ENCODE data around the gene RNF5. TPM values are rescaled to one million over a fixed set of nuclear protein-coding genes. Genes with fewer than 3 reads are reported as not detected.

The RNF5 gene
- total RNA-seq (2014; rRNA removed; shearing (Covaris generic)) (48.1 and 48.2 TPM in 2 replicates), polyA plus RNA-seq (2016; fragmentation: Nextera tagmentation; extraction: Ambion mirVana) (58.8 and 63.2 TPM in 2 replicates)

DNA sequence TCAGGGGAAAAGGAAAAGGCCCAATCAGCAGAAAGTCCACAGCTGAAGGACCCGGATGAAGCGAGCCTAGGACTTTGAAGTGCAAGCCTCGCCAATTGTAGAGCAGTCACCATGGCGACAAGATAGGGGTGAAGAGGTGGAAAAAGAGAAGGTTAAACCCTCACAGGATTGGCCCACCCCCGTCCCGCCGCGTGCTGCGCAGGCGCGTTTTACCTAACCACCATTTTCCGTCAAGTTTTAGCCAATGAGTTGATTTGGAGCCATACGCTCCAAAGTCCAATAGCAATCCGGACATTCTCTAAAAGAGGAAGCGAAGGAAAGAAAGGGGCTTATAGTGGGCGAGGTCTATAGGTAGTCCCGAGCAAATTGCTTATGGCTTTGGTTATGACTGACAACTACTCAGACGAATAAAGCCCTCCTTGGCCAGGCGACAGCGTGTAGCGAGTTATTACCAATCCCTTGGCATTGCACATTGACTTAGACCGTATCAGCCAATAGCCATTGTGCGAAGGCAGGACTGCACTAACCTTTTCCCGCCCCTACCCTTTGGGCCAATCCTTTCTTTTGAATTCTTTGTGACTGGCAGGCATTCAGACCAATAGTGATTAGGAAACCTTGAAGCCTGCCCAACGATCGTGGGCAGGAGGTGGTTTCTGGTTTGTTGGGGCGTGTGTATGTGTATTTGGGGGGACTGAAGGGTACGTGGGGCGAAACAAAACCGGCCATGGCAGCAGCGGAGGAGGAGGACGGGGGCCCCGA is at the start of gene RNF5:
RNF5 (plus strand) TSS at position 618 of the 759 bp plus-strand sequence; CDS start at position 725, 107 bp downstream.
- H4K20me1 ChIP-seq (ENCODE audit: insufficient read depth): no peaks in the 10 kb centered on the region
- peak within 1 kb of the TSS; percentile 96 for H3K9ac ChIP-seq
- peak; percentile 100 for DNase-seq
- peak within 1 kb of the TSS; percentile 83 for H2AFZ ChIP-seq
- WGBS, 2 experiments (ENCODE audit: low coverage in 1 of 2, low lambda C conversion rate in 2 of 2, missing lambda C conversion rate in 2 of 2): 1% methylated on average over 31 to 33 of the region's 33 CpGs
- no peaks in the 10 kb centered on the region for H3K27me3 ChIP-seq (replicated peaks; ENCODE audit: insufficient read depth)
- H3K9me3 ChIP-seq (ENCODE audit: low read depth): no peaks in the 10 kb centered on the region
- no peaks in the 10 kb centered on the region for H3K36me3 ChIP-seq (ENCODE audit: low read depth)
- H3K4me3 ChIP-seq: peak within 1 kb of the TSS; percentile 92
- peak within 1 kb of the TSS; percentile 92 for H3K27ac ChIP-seq
- peak within 1 kb of the TSS; percentile 87 for H3K4me2 ChIP-seq (ENCODE audit: unreplicated experiment)
- peaks cover 13% of the 10 kb centered on the region for H3F3A ChIP-seq (ENCODE audit: insufficient read depth)
- in situ Hi-C loops (cut with MboI): no loop called here
- peaks cover 43% of the 10 kb centered on the region for H3K79me2 ChIP-seq (ENCODE audit: insufficient read depth)
- H3K4me1 ChIP-seq (ENCODE audit: insufficient read depth): peaks cover 18% of the 10 kb centered on the region
- no peaks in the 10 kb centered on the region for H3K9me2 ChIP-seq (ENCODE audit: insufficient read depth)
- TF ChIP-seq EZH2phosphoT487 (IDR thresholded peaks at IDR 0.05; ENCODE audit: insufficient read depth, low read depth): no peak
- no peak for TF ChIP-seq EZH2 (IDR thresholded peaks at IDR 0.05; ENCODE audit: insufficient read depth, poor library complexity, severe bottlenecking)

DNA sequence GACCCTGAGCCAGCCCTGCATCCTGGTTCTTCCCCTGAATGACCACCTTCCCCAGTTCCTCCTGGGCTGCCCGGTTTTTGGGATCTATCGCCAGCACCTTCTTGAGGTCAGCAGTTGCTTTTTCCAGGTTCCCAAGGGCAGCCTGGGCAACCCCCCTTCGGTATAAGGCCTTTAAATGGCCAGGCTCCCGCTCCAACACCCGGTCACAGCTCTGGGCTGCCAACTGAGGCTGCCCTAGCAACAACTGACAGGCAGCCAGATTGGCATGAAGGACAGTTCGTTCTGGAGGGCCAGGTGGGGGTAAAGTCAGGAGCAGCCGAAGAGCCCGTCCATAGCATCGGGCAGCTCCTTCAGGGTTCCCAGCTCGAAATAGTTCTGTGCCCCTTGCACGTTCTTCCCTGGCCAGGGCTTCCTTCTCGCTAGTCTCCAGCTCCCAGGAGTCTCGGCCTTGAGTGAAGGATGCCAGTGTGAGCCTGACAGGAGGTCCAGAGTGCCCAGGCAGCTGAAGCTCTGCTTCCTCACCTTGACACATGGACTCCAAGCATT is 49.4 kb upstream of the RNF5 start:
- Histone ChIP-seq H4K20me1 (ENCODE audit: insufficient read depth) (no peaks in the 10 kb centered on the region), H3K9me2 (ENCODE audit: insufficient read depth) (no peaks in the 10 kb centered on the region), H3K36me3 (ENCODE audit: low read depth) (peaks cover 7% of the 10 kb centered on the region; the same call in 1 of the 2 replicates), H3K9ac (peak overlapping the region; percentile 83; the same call in 1 of the 2 replicates), H3K27ac (peak overlapping the region; percentile 66; the same call in 1 of the 2 replicates), H2AFZ (peak overlapping the region; percentile 60), H3K79me2 (ENCODE audit: insufficient read depth) (peaks cover 51% of the 10 kb centered on the region), H3K27me3 (replicated peaks; ENCODE audit: insufficient read depth) (no peaks in the 10 kb centered on the region), H3K4me1 (ENCODE audit: insufficient read depth) (peaks cover 28% of the 10 kb centered on the region), H3K9me3 (ENCODE audit: low read depth) (no peaks in the 10 kb centered on the region), H3K4me2 (ENCODE audit: unreplicated experiment) (peak overlapping the region; percentile 90), H3F3A (ENCODE audit: insufficient read depth) (no peaks in the 10 kb centered on the region; the same call in 1 of the 2 replicates), H3K4me3 (peak overlapping the region; percentile 98)
- WGBS, 2 experiments (ENCODE audit: low coverage in 1 of 2, low lambda C conversion rate in 2 of 2, missing lambda C conversion rate in 2 of 2): 80 to 87% methylated on average over 13 of the region's 13 CpGs
- in situ Hi-C loops (cut with MboI): no loop called here
- TF ChIP-seq EZH2 (IDR thresholded peaks at IDR 0.05; ENCODE audit: insufficient read depth, poor library complexity, severe bottlenecking) (no peak), EZH2phosphoT487 (IDR thresholded peaks at IDR 0.05; ENCODE audit: insufficient read depth, low read depth) (no peak)
- no peak for DNase-seq

DNA sequence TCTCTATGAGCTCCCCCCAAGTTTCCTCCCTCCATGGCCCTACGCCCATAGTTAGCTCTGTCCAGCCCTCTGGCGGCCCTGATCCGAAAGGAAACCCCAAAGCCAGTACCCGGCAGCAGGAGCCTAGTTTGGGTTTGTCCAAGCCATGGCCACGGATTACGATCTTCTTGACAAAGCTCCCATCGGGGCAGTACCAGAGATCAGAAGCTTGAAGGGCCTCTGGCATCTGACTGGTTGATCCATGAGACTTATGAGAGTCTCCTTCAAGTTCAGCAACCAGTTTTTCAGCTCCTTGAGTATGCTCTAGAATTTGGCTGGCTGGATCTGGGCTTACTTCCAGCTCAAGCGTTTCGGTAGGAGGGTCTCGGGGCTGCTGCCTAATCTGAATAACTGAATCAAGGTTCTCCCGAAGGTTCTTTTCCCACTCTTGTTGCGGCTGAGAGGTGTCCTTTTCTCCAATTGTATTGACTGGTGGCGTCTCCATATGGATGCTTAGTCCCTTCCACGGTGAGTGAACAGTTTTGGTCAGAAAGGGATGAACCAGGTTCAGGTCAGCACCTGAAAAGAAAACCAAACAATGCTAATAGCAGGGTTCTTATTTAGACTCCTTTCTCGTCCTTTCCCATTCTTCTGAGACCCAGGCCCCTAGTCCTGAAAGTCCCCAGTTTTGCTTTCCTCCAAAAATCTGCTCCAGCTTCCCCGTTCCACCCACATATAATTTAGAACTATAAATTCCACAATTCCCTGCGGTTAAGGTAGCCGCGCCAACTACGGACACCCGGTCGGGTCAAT is 48.7 kb upstream of the RNF5 start:
- H3K9me2 ChIP-seq (ENCODE audit: insufficient read depth): no peaks in the 10 kb centered on the region
- H3K9ac ChIP-seq: peak overlapping the region; percentile 83
- peaks cover 7% of the 10 kb centered on the region; the same call in 1 of the 2 replicates for H3K36me3 ChIP-seq (ENCODE audit: low read depth)
- peaks cover 32% of the 10 kb centered on the region for H3K4me1 ChIP-seq (ENCODE audit: insufficient read depth)
- 20 to 22% methylated on average over 22 of the region's 22 CpGs for WGBS, 2 experiments (ENCODE audit: low coverage in 1 of 2, low lambda C conversion rate in 2 of 2, missing lambda C conversion rate in 2 of 2)
- TF ChIP-seq EZH2phosphoT487 (IDR thresholded peaks at IDR 0.05; ENCODE audit: insufficient read depth, low read depth): no peak
- no peak for TF ChIP-seq EZH2 (IDR thresholded peaks at IDR 0.05; ENCODE audit: insufficient read depth, poor library complexity, severe bottlenecking)
- in situ Hi-C loops (cut with MboI): no loop called here
- H4K20me1 ChIP-seq (ENCODE audit: insufficient read depth): no peaks in the 10 kb centered on the region
- no peaks in the 10 kb centered on the region for H3K27me3 ChIP-seq (replicated peaks; ENCODE audit: insufficient read depth)
- H3K79me2 ChIP-seq (ENCODE audit: insufficient read depth): peaks cover 49% of the 10 kb centered on the region
- no peaks in the 10 kb centered on the region; the same call in 1 of the 2 replicates for H3F3A ChIP-seq (ENCODE audit: insufficient read depth)
- H3K27ac ChIP-seq: peak overlapping the region; percentile 66
- H2AFZ ChIP-seq: peak overlapping the region; percentile 96
- peak overlapping the region; percentile 90 for H3K4me2 ChIP-seq (ENCODE audit: unreplicated experiment)
- peak; percentile 49 for DNase-seq
- H3K9me3 ChIP-seq (ENCODE audit: low read depth): no peaks in the 10 kb centered on the region
- peak overlapping the region; percentile 98 for H3K4me3 ChIP-seq

- in situ Hi-C loops (cut with MboI): no loop called here
These were observed 46.7 kb upstream of the RNF5 start for GRCh38 chr6:32131439-32131948.

More at GRCh38 chr6:32131439-32131948, 46.7 kb upstream of the RNF5 start:
- H3K4me3 ChIP-seq: no peak overlapping the region
- WGBS, 2 experiments (ENCODE audit: low coverage in 1 of 2, low lambda C conversion rate in 2 of 2, missing lambda C conversion rate in 2 of 2): 92 to 94% methylated on average over 14 of the region's 14 CpGs
- H2AFZ ChIP-seq: no peak overlapping the region
- TF ChIP-seq EZH2 (IDR thresholded peaks at IDR 0.05; ENCODE audit: insufficient read depth, poor library complexity, severe bottlenecking): no peak
- no peak for TF ChIP-seq EZH2phosphoT487 (IDR thresholded peaks at IDR 0.05; ENCODE audit: insufficient read depth, low read depth)
- no peak overlapping the region for H3K4me2 ChIP-seq (ENCODE audit: unreplicated experiment)
- no peaks in the 10 kb centered on the region for H3K9me2 ChIP-seq (ENCODE audit: insufficient read depth)
- H3K4me1 ChIP-seq (ENCODE audit: insufficient read depth): peaks cover 30% of the 10 kb centered on the region
- H3K27ac ChIP-seq: no peak overlapping the region
- H3F3A ChIP-seq (ENCODE audit: insufficient read depth): no peaks in the 10 kb centered on the region; the same call in 1 of the 2 replicates
- H3K27me3 ChIP-seq (replicated peaks; ENCODE audit: insufficient read depth): no peaks in the 10 kb centered on the region
- H3K36me3 ChIP-seq (ENCODE audit: low read depth): peaks cover under 1% of the 10 kb centered on the region; the same call in 1 of the 2 replicates
- no peaks in the 10 kb centered on the region for H3K9me3 ChIP-seq (ENCODE audit: low read depth)
- H3K9ac ChIP-seq: no peak overlapping the region
- H3K79me2 ChIP-seq (ENCODE audit: insufficient read depth): peaks cover 29% of the 10 kb centered on the region
- DNase-seq: no peak
- H4K20me1 ChIP-seq (ENCODE audit: insufficient read depth): no peaks in the 10 kb centered on the region
